H1 (cell line): ENCODE results near the gene TARBP2. TPM values are rescaled to one million over a fixed set of nuclear protein-coding genes. Genes with fewer than 3 reads are reported as not detected.

Source experiments
- CTCF ChIA-PET: fragments of 300-600 bp; sonication (Branson Sonifier 250); formaldehyde crosslinking; loops from one replicate; lab custom pipeline; 2021; ENCODE audit not compliant: partially characterized antibody; lab: Charles Lee
- POLR2A ChIA-PET: fragments of 300-600 bp; sonication (Branson Sonifier 250); formaldehyde crosslinking; loops from one replicate; lab custom pipeline; 2021; ENCODE audit warnings: inconsistent platforms; ENCODE audit not compliant: partially characterized antibody; lab: Charles Lee
- DNase-seq, 2 experiments: peaks; one replicate each; pipeline versions ENCODE4 v3.0.0 to v3.0.0-alpha.2; 2010 to 2022; ENCODE audit warnings: low spot score in 2 of 2, low read depth in 1 of 2, mixed read lengths in 1 of 2
- FAIRE-seq: peaks from 2 replicates; lab custom pipeline; 2011; peaks lifted over from hg19 to GRCh38; lab: Jason Lieb, UNC
- H2AFZ ChIP-seq: 2 replicates; pipeline ENCODE4 v1.8.1; 2012; ENCODE audit warnings: low read length, inconsistent platforms
- H2AK5ac ChIP-seq: 2 replicates; pipeline ENCODE4 v1.6.1; 2013; ENCODE audit warnings: low read depth, low read length
- H2BK120ac ChIP-seq: replicated peaks from 2 replicates; pipeline ENCODE3; 2013; ENCODE audit warnings: low read depth, low read length, inconsistent platforms
- H2BK12ac ChIP-seq: 2 replicates; pipeline ENCODE4 v1.6.1; 2013; ENCODE audit warnings: low read depth, low read length
- H2BK15ac ChIP-seq: 2 replicates; pipeline ENCODE4 v1.6.1; 2013; ENCODE audit warnings: low read length
- H2BK20ac ChIP-seq: 2 replicates; pipeline ENCODE4 v1.6.1; 2013; ENCODE audit warnings: low read length
- H2BK5ac ChIP-seq: 2 replicates; pipeline ENCODE4 v1.6.1; 2013; ENCODE audit warnings: low read depth, low read length
- H3K14ac ChIP-seq: 2 replicates; pipeline ENCODE4 v1.6.1; 2013; ENCODE audit warnings: inconsistent platforms; ENCODE audit not compliant: insufficient read length
- H3K18ac ChIP-seq: 2 replicates; pipeline ENCODE4 v1.6.1; 2013; ENCODE audit warnings: low read length; ENCODE audit errors: extremely low read depth
- H3K23ac ChIP-seq: 2 replicates; pipeline ENCODE4 v1.6.1; 2013; ENCODE audit warnings: inconsistent platforms; ENCODE audit not compliant: insufficient read length
- H3K23me2 ChIP-seq: 2 replicates; pipeline ENCODE4 v1.6.1; 2013; ENCODE audit warnings: low read depth, low read length
- H3K27ac ChIP-seq: 2 replicates; pipeline ENCODE4 v1.6.1; 2011; ENCODE audit warnings: low read depth, low read length, inconsistent platforms
- H3K27me3 ChIP-seq, 4 experiments: replicated peaks in 1 of 4; 1 replicate in 1 of 4; 2 replicates in 3 of 4; pipeline versions ENCODE4 v1.6.1 to v1.8.1; 2011 to 2013; ENCODE audit warnings: low read length in 3 of 4, mild to moderate bottlenecking in 3 of 4, inconsistent platforms in 2 of 4, mixed read lengths in 2 of 4, moderate library complexity in 1 of 4; ENCODE audit not compliant: control insufficient read depth in 3 of 4, insufficient read depth in 3 of 4; ENCODE audit errors: extremely low read depth in 1 of 4
- H3K36me3 ChIP-seq, 4 experiments: 2 replicates each; pipeline versions ENCODE4 v1.6.1 to v1.8.1; 2011 to 2013; ENCODE audit warnings: mild to moderate bottlenecking in 4 of 4, low read length in 3 of 4, moderate library complexity in 2 of 4, control low read depth in 1 of 4, inconsistent platforms in 1 of 4; ENCODE audit not compliant: insufficient read depth in 4 of 4, control insufficient read depth in 2 of 4
- H3K4ac ChIP-seq: replicated peaks from 2 replicates; pipeline ENCODE3; 2013; ENCODE audit warnings: low read length, low read depth, mixed read lengths, inconsistent platforms; ENCODE audit not compliant: insufficient read length
- H3K4me1 ChIP-seq, 4 experiments: replicated peaks in 1 of 4; 1 replicate in 1 of 4; 2 replicates in 3 of 4; pipeline versions ENCODE4 v1.6.1 to v1.8.1; 2011 to 2013; ENCODE audit warnings: low read length in 3 of 4, inconsistent platforms in 2 of 4, mixed read lengths in 1 of 4; ENCODE audit not compliant: insufficient read depth in 4 of 4, control insufficient read depth in 3 of 4
- H3K4me2 ChIP-seq, 2 experiments: 2 replicates each; pipeline versions ENCODE4 v1.6.1 to v1.8.1; 2011 to 2013; ENCODE audit warnings: low read depth in 2 of 2, low read length in 2 of 2, control low read depth in 1 of 2, inconsistent platforms in 1 of 2, mild to moderate bottlenecking in 1 of 2; ENCODE audit not compliant: insufficient read depth in 1 of 2
- H3K4me3 ChIP-seq, 4 experiments: fragments of 200-600, 300-600 bp in 1 of 4; sonication (generic), shearing (Covaris generic), sonication (Bioruptor Twin) in 1 of 4; 2 replicates each; pipeline versions ENCODE4 v1.5.1 to v1.8.1; 2011 to 2016; ENCODE audit warnings: low read length in 4 of 4, low read depth in 3 of 4, control low read depth in 2 of 4, inconsistent platforms in 2 of 4, mild to moderate bottlenecking in 2 of 4, mixed read lengths in 1 of 4, moderate library complexity in 1 of 4; ENCODE audit not compliant: insufficient read depth in 2 of 4; ENCODE audit errors: extremely low read depth in 1 of 4
- H3K56ac ChIP-seq: replicated peaks from 2 replicates; pipeline ENCODE3; 2013; ENCODE audit warnings: low read depth, mild to moderate bottlenecking, mixed read lengths, low read length, inconsistent platforms; ENCODE audit not compliant: insufficient read length
- H3K79me1 ChIP-seq: 2 replicates; pipeline ENCODE4 v1.6.1; 2013; ENCODE audit warnings: low read depth, low read length, control low read depth
- H3K79me2 ChIP-seq, 2 experiments: 2 replicates each; pipeline versions ENCODE4 v1.6.1 to v1.8.1; 2012 to 2013; ENCODE audit warnings: low read length in 2 of 2, mild to moderate bottlenecking in 2 of 2, inconsistent platforms in 1 of 2; ENCODE audit not compliant: insufficient read depth in 2 of 2, control insufficient read depth in 1 of 2
- H3K9ac ChIP-seq, 4 experiments: replicated peaks in 1 of 4; 1 replicate in 1 of 4; 2 replicates in 3 of 4; pipeline versions ENCODE4 v1.6.1 to v1.8.1; 2011 to 2013; ENCODE audit warnings: low read depth in 3 of 4, low read length in 3 of 4, control low read depth in 2 of 4, mild to moderate bottlenecking in 2 of 4, moderate library complexity in 2 of 4, inconsistent platforms in 1 of 4; ENCODE audit errors: extremely low read depth in 1 of 4
- H3K9me3 ChIP-seq, 2 experiments: 2 replicates each; pipeline versions ENCODE4 v1.6.1 to v1.8.1; 2012 to 2013; ENCODE audit warnings: mild to moderate bottlenecking in 2 of 2, moderate library complexity in 2 of 2, control low read depth in 1 of 2, inconsistent platforms in 1 of 2, low read depth in 1 of 2, low read length in 1 of 2, mixed read lengths in 1 of 2; ENCODE audit not compliant: insufficient read depth in 2 of 2
- H4K20me1 ChIP-seq, 2 experiments: replicated peaks in 1 of 2; 2 replicates each; pipeline versions ENCODE3 to v1.8.1; 2011 to 2013; ENCODE audit warnings: inconsistent platforms in 2 of 2, low read length in 2 of 2, mild to moderate bottlenecking in 1 of 2; ENCODE audit not compliant: insufficient read depth in 2 of 2, control insufficient read depth in 1 of 2
- H4K5ac ChIP-seq: 2 replicates; pipeline ENCODE4 v1.6.1; 2013; ENCODE audit warnings: low read length, low read depth, mixed read lengths, inconsistent platforms; ENCODE audit not compliant: insufficient read length
- H4K8ac ChIP-seq: 2 replicates; pipeline ENCODE4 v1.8.0; 2013; ENCODE audit warnings: mild to moderate bottlenecking, moderate library complexity, low read length, inconsistent platforms; ENCODE audit not compliant: insufficient read depth; ENCODE audit errors: extremely low read depth
- H4K91ac ChIP-seq: replicated peaks from 2 replicates; pipeline ENCODE3; 2013; ENCODE audit warnings: low read length, mixed read lengths, inconsistent platforms; ENCODE audit not compliant: insufficient read length
- ASH2L ChIP-seq: fragments of 200-600, 300-600 bp; sonication (generic); IDR thresholded peaks from one replicate; pipeline ENCODE4 v1.7.1; 2017; ENCODE audit warnings: low read length
- BCL11A ChIP-seq, 2 experiments: IDR thresholded peaks; one replicate each; pipeline ENCODE4 v1.6.1; 2011; ENCODE audit warnings: low read depth in 2 of 2, low read length in 2 of 2, mild to moderate bottlenecking in 2 of 2
- CBX8 ChIP-seq: fragments of 300-800, 300-1000 bp; sonication (generic); IDR thresholded peaks from 2 replicates; pipeline ENCODE4 v1.7.1; 2016; ENCODE audit warnings: low read depth, low read length, borderline replicate concordance
- HDAC6 ChIP-seq: IDR thresholded peaks from one replicate; pipeline ENCODE4 v1.7.1; 2012; ENCODE audit warnings: low read depth, mild to moderate bottlenecking, inconsistent platforms, low read length, moderate library complexity
- PHF8 ChIP-seq: fragments of 200-600 bp; sonication (generic); conservative IDR thresholded peaks from 2 replicates; pipeline ENCODE4 v1.7.1; 2012; ENCODE audit warnings: low read depth, mild to moderate bottlenecking, inconsistent platforms, low read length, moderate library complexity
- POLR2AphosphoS5 ChIP-seq: IDR thresholded peaks from 2 replicates; pipeline ENCODE4 v1.6.1; 2011; ENCODE audit warnings: low read depth, low read length
- SIN3A ChIP-seq, 2 experiments: IDR thresholded peaks in 1 of 2; conservative IDR thresholded peaks in 1 of 2; 2 replicates each; pipeline ENCODE4 v1.6.1; 2011 to 2012; ENCODE audit warnings: low read length in 2 of 2, improper control_type of control experiment in 1 of 2, low read depth in 1 of 2, mild to moderate bottlenecking in 1 of 2
- SP1 ChIP-seq: IDR thresholded peaks from 2 replicates; pipeline ENCODE4 v1.6.1; 2011; ENCODE audit warnings: low read depth, low read length
- SP2 ChIP-seq: IDR thresholded peaks from 2 replicates; pipeline ENCODE4 v1.6.1; 2012; ENCODE audit warnings: mild to moderate bottlenecking, low read length, inconsistent platforms
- WGBS, 2 experiments: shearing (Covaris generic) in 1 of 2; methylation state at CpG; one replicate each; pipeline versions ENCODE4 v1.1.6 to v1.1.7; 2013 to 2015; ENCODE audit warnings: low lambda C conversion rate in 2 of 2, mixed read lengths in 2 of 2, inconsistent platforms in 1 of 2, low coverage in 1 of 2, missing lambda C conversion rate in 1 of 2; ENCODE audit not compliant: insufficient replicate concordance in 2 of 2, insufficient coverage in 1 of 2, insufficient read length in 1 of 2; ENCODE audit errors: extremely low coverage in 1 of 2, missing lambda C conversion rate in 1 of 2; 5-methylcytosine and 5-hydroxymethylcytosine counted together
- polyA plus RNA-seq, 7 experiments: library from polyadenylated mRNA; depleted of rRNA in 3 of 7; stranded (reverse) in 5 of 7; unstranded in 2 of 7; fragments of >200 nt in 5 of 7; fragments of 200-250 nt in 2 of 7; gene quantifications; 1 replicate in 5 of 7; 2 replicates in 1 of 7; 4 replicates in 1 of 7; pipeline versions ENCODE4 v1.2.1 to v1.2.3, GENCODE V29; 2011 to 2013; ENCODE audit warnings: missing spikeins in 2 of 7, mixed read lengths in 2 of 7
- total RNA-seq: library from RNA; stranded (reverse); fragmentation: NEBNext Ultra II Directional; extraction: Animal tissue kit (Norgen Biotek cat#: 25700); gene quantifications from 2 replicates; pipeline ENCODE4 v1.2.1, GENCODE V29; 2021

Gene TARBP2
- total and polyA plus RNA-seq, 2 of the 8 experiments (the other 6 are each of a cell fraction or from before 2014, with no cell fraction given), result 69.9 to 122 TPM

- peaks cover 0 to 6% (median 2%) of the 10 kb centered on the region in 4 experiments; a peak in 5 of 8 replicates for H3K36me3 ChIP-seq
- 87% methylated on average over 6 of the region's 6 CpGs; no CpG with 5 or more reads in 1 of the 2 experiments for WGBS, 2 experiments
- TF ChIP-seq POLR2AphosphoS5 (no peak), PHF8 (no peak), BCL11A (IDR thresholded peaks at IDR 0.05; ENCODE audit: low read depth in 2 of 2, low read length in 2 of 2) (no peak), SP1 (no peak), SIN3A (conservative IDR thresholded peaks at IDR 0.05 in 1 of 2, IDR thresholded peaks at IDR 0.05 in 1 of 2; ENCODE audit: low read depth in 1 of 2, low read length in 2 of 2) (no peak), CBX8 (no peak), SP2 (no peak), HDAC6 (no peak), ASH2L (no peak)
These were observed 12.8 kb downstream of the TARBP2 start for GRCh38 chr12:53513712-53514410.

More at GRCh38 chr12:53513712-53514410, 12.8 kb downstream of the TARBP2 start:
- Histone ChIP-seq H4K20me1 (no peaks in the 10 kb centered on the region), H2AFZ (no peak overlapping the region), H3K23ac (no peak overlapping the region), H2BK20ac (no peak overlapping the region), H4K8ac (no peak overlapping the region), H3K4ac (no peak overlapping the region), H3K9me3 (no peaks in the 10 kb centered on the region), H3K4me3 (no peak overlapping the region), H4K91ac (no peak overlapping the region), H4K5ac (no peak overlapping the region), H3K18ac (no peak overlapping the region), H3K4me1 (peaks cover 0 to 3% (median 0%) of the 10 kb centered on the region in 4 experiments; a peak in 1 of 7 replicates), H3K27ac (no peak overlapping the region), H3K4me2 (no peak overlapping the region), H2AK5ac (no peak overlapping the region), H3K23me2 (no peaks in the 10 kb centered on the region), H2BK120ac (no peak overlapping the region), H3K79me2 (no peaks in the 10 kb centered on the region), H3K56ac (no peak overlapping the region), H2BK5ac (no peak overlapping the region), H2BK12ac (no peak overlapping the region), H3K9ac (no peak overlapping the region), H2BK15ac (no peak overlapping the region), H3K14ac (no peak overlapping the region), H3K79me1 (no peaks in the 10 kb centered on the region), H3K27me3 (no peaks in the 10 kb centered on the region)
- no peak for FAIRE-seq
- CTCF ChIA-PET, result interaction anchor here (1.6 to 9.8 kb wide), 3 partner anchors 34 to 193 kb away, joined by 7 to 105 read pairs (median 7); partner anchors contain the start of gene AAAS
- no peak for DNase-seq
- POLR2A ChIA-PET, result interaction anchor here (3.7 to 67.0 kb wide), 3 partner anchors 8 to 46 kb away, joined by 10 to 3397 read pairs (median 59); partner anchors contain the start of genes MAP3K12, PCBP2, PRR13 and TARBP2
